Astrocyte (in vitro differentiated cells and primary cell): ENCODE results near the gene ADD1. TPM values are rescaled to one million over a fixed set of nuclear protein-coding genes. Genes with fewer than 3 reads are reported as not detected.

ENCODE experiments used
- DNase-seq: peaks from one replicate; pipeline ENCODE4 v3.0.0-alpha.2; 2010; ENCODE audit warnings: low read depth
- FAIRE-seq: peaks from 2 replicates; lab custom pipeline; 2011; peaks lifted over from hg19 to GRCh38; lab: Jason Lieb, UNC
- H2AFZ ChIP-seq: 2 replicates; pipeline ENCODE4 v1.6.0; 2012; ENCODE audit warnings: low read depth, low read length, inconsistent platforms
- H3K27ac ChIP-seq: 2 replicates; pipeline ENCODE4 v1.5.1; 2011; ENCODE audit warnings: low read depth, low read length, inconsistent platforms
- H3K27me3 ChIP-seq: 2 replicates; pipeline ENCODE4 v1.6.0; 2011; ENCODE audit warnings: low read length, inconsistent platforms; ENCODE audit not compliant: insufficient read depth
- H3K36me3 ChIP-seq: 2 replicates; pipeline ENCODE4 v1.5.1; 2011; ENCODE audit warnings: low read length, inconsistent platforms; ENCODE audit not compliant: insufficient read depth
- H3K4me1 ChIP-seq: 2 replicates; pipeline ENCODE4 v1.5.1; 2011; ENCODE audit warnings: low read length, inconsistent platforms; ENCODE audit not compliant: insufficient read depth
- H3K4me2 ChIP-seq: 2 replicates; pipeline ENCODE4 v1.6.0; 2012; ENCODE audit warnings: low read length, inconsistent platforms
- H3K4me3 ChIP-seq: 2 replicates; pipeline ENCODE4 v1.5.1; 2011; ENCODE audit warnings: low read depth, mild to moderate bottlenecking, low read length, inconsistent platforms; ENCODE audit not compliant: insufficient read depth
- H3K79me2 ChIP-seq: 2 replicates; pipeline ENCODE4 v1.6.0; 2012; ENCODE audit warnings: mild to moderate bottlenecking, low read length, inconsistent platforms; ENCODE audit not compliant: insufficient read depth
- H3K9ac ChIP-seq: 2 replicates; pipeline ENCODE4 v1.6.0; 2012; ENCODE audit warnings: mild to moderate bottlenecking, low read length, inconsistent platforms
- H3K9me3 ChIP-seq: 2 replicates; pipeline ENCODE4 v1.5.1; 2012; ENCODE audit warnings: low read depth, mild to moderate bottlenecking, low read length, inconsistent platforms; ENCODE audit not compliant: insufficient read depth
- H4K20me1 ChIP-seq: 2 replicates; pipeline ENCODE4 v1.6.0; 2012; ENCODE audit warnings: low read length, inconsistent platforms; ENCODE audit not compliant: insufficient read depth
- H3K27ac Mint-ChIP-seq: one replicate; pipeline ENCODE4 v1.8.0; 2021; ENCODE audit warnings: mild to moderate bottlenecking, mixed read lengths; ENCODE audit not compliant: unreplicated experiment
- H3K27me3 Mint-ChIP-seq: one replicate; pipeline ENCODE4 v1.8.0; 2021; ENCODE audit warnings: low read depth, mixed read lengths; ENCODE audit not compliant: unreplicated experiment
- H3K36me3 Mint-ChIP-seq: one replicate; pipeline ENCODE4 v1.8.0; 2021; ENCODE audit warnings: low read depth, mixed read lengths; ENCODE audit not compliant: unreplicated experiment
- H3K4me1 Mint-ChIP-seq: one replicate; pipeline ENCODE4 v1.8.0; 2021; ENCODE audit warnings: low read depth, mixed read lengths; ENCODE audit not compliant: unreplicated experiment
- H3K4me3 Mint-ChIP-seq: one replicate; pipeline ENCODE4 v1.8.0; 2021; ENCODE audit warnings: mild to moderate bottlenecking, moderate library complexity, mixed read lengths; ENCODE audit not compliant: unreplicated experiment
- H3K9me3 Mint-ChIP-seq: one replicate; pipeline ENCODE4 v1.8.0; 2021; ENCODE audit warnings: mild to moderate bottlenecking, mixed read lengths; ENCODE audit not compliant: unreplicated experiment
- EZH2 ChIP-seq: IDR thresholded peaks from 2 replicates; pipeline ENCODE4 v1.6.1; 2012; ENCODE audit warnings: mild to moderate bottlenecking, low read length, inconsistent platforms; ENCODE audit not compliant: insufficient read depth
- total RNA-seq: library from RNA; stranded (reverse); gene quantifications from 2 replicates; pipeline ENCODE4 v1.2.1, GENCODE V29; 2021
- TF ChIP-seq, protein P1 (sequence below): IDR thresholded peaks from 2 replicates; pipeline ENCODE4 v1.5.1; 2011; ENCODE audit warnings: low read depth, mild to moderate bottlenecking, inconsistent platforms, low read length, moderate library complexity; ENCODE audit not compliant: insufficient read depth

The ADD1 gene
- total RNA-seq, 1 donor from 2014 or later, result 280 TPM

DNA sequence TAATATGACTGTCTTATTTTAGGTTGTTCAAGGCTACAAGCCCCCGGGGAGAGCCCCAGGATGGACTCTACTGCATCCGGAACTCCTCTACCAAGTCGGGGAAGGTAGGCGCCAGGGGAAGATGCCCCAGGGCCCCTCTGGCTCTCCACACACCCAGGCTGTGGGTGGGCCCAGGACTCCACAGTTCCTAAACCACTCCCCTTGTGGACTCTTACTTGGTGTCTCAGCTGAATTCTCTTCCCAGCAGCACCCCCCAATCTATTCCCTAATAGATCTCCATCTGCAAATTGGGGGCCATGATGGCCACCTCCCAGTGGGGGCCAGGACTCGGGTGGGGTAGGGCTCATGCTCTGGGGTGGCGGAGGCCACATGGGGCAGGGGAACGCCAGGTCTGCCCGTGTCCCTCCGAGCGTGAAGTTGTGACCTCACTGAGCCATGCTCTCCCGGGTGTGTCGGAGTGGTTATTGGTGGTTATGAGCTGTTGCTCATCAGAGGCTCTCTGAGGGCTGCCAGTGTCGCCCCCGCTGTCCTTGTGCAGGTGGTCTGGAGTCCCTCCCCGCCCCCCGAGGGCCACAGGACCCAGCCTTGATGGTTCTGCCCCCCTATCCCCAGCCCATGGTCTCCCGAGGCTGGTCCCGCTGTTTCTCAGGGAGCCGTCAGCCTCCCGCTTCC, 11.2 kb upstream of the ADD1 start:
- no peak overlapping the region for H3K9ac ChIP-seq
- no peak for DNase-seq
- FAIRE-seq, result no peak
- no peak overlapping the region for H3K4me3 ChIP-seq
- no peaks in the 10 kb centered on the region for H3K9me3 Mint-ChIP-seq
- H3K27me3 Mint-ChIP-seq, result no peaks in the 10 kb centered on the region
- H3K4me1 Mint-ChIP-seq, result no peaks in the 10 kb centered on the region
- no peak overlapping the region for H3K4me2 ChIP-seq
- H3K4me3 Mint-ChIP-seq, result no peak overlapping the region
- H3K36me3 Mint-ChIP-seq, result peaks cover 8% of the 10 kb centered on the region
- H3K9me3 ChIP-seq, result no peaks in the 10 kb centered on the region
- H3K27me3 ChIP-seq, result no peaks in the 10 kb centered on the region
- TF ChIP-seq, protein P1, sequence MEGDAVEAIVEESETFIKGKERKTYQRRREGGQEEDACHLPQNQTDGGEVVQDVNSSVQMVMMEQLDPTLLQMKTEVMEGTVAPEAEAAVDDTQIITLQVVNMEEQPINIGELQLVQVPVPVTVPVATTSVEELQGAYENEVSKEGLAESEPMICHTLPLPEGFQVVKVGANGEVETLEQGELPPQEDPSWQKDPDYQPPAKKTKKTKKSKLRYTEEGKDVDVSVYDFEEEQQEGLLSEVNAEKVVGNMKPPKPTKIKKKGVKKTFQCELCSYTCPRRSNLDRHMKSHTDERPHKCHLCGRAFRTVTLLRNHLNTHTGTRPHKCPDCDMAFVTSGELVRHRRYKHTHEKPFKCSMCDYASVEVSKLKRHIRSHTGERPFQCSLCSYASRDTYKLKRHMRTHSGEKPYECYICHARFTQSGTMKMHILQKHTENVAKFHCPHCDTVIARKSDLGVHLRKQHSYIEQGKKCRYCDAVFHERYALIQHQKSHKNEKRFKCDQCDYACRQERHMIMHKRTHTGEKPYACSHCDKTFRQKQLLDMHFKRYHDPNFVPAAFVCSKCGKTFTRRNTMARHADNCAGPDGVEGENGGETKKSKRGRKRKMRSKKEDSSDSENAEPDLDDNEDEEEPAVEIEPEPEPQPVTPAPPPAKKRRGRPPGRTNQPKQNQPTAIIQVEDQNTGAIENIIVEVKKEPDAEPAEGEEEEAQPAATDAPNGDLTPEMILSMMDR, result no peak
- TF ChIP-seq EZH2, result no peak
- H3K27ac Mint-ChIP-seq, result no peak overlapping the region
- peaks cover 4% of the 10 kb centered on the region for H4K20me1 ChIP-seq
- H3K4me1 ChIP-seq, result peaks cover 8% of the 10 kb centered on the region
- peaks cover 6% of the 10 kb centered on the region for H3K36me3 ChIP-seq
- no peak overlapping the region for H2AFZ ChIP-seq
- H3K79me2 ChIP-seq, result no peaks in the 10 kb centered on the region
- H3K27ac ChIP-seq, result no peak overlapping the region

DNA sequence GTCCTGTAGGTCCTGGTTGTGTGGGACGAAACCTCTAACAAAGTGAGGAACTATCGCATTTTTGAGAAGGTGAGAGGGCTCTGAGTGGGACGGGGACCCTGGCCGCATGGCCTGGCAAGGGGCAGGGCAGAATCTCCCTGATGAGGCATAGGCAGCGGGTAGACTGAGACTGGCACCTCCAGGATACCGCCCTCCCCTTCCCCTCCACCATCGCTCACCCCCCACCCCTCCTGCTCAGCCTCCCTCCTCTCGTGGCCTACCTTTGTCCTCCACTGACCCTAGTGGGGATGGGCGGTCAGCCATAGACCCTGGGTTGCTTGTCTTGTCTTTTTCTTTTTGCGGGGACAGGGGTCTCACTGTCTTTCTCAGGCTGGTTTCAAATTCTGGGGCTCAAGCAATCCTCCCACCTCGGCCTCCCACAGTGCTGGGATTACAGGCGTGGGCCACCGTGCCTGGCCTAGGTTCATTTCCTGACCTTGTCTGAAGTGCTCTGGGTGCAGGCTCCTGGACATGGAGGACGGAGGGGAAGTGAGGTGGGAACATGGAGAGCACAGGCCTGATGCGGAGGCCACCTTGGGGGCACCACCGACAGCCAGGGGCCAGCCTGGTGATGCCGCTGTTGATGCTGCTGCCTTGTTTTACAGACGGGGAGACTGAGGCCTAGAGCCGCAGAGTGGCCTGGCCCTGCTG, 10.5 kb upstream of the ADD1 start:
- no peaks in the 10 kb centered on the region for H3K9me3 ChIP-seq
- H2AFZ ChIP-seq, result no peak overlapping the region
- H3K4me3 ChIP-seq, result no peak overlapping the region
- peaks cover 4% of the 10 kb centered on the region for H4K20me1 ChIP-seq
- Mint-ChIP-seq H3K9me3 (no peaks in the 10 kb centered on the region), H3K4me3 (no peak overlapping the region), H3K36me3 (peaks cover 9% of the 10 kb centered on the region), H3K4me1 (no peaks in the 10 kb centered on the region), H3K27ac (no peak overlapping the region), H3K27me3 (no peaks in the 10 kb centered on the region)
- TF ChIP-seq EZH2, result no peak
- TF ChIP-seq, protein P1, result no peak
- H3K36me3 ChIP-seq, result peaks cover 6% of the 10 kb centered on the region
- no peak overlapping the region for H3K4me2 ChIP-seq
- H3K4me1 ChIP-seq, result peaks cover 13% of the 10 kb centered on the region
- FAIRE-seq (no peak), DNase-seq (no peak)
- H3K9ac ChIP-seq, result no peak overlapping the region
- no peaks in the 10 kb centered on the region for H3K27me3 ChIP-seq
- no peaks in the 10 kb centered on the region for H3K79me2 ChIP-seq
- no peak overlapping the region for H3K27ac ChIP-seq

DNA sequence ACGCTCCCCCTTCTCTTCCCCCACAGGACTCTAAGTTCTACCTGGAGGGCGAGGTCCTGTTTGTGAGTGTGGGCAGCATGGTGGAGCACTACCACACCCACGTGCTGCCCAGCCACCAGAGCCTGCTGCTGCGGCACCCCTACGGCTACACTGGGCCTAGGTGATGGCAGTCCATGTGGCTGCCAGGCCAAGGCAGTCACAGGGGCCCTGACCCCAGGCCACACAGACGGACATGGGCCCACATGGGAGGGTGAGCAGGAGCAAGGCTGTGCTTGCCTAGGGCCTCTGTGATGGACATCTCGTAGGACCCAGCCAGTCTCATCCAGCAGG, 10.0 kb upstream of the ADD1 start:
- FAIRE-seq (no peak), DNase-seq (no peak)
- Histone ChIP-seq H4K20me1 (peaks cover 4% of the 10 kb centered on the region), H3K4me2 (no peak overlapping the region), H3K27me3 (no peaks in the 10 kb centered on the region), H3K79me2 (no peaks in the 10 kb centered on the region), H2AFZ (no peak overlapping the region), H3K9me3 (no peaks in the 10 kb centered on the region), H3K27ac (no peak overlapping the region), H3K9ac (no peak overlapping the region), H3K36me3 (peaks cover 6% of the 10 kb centered on the region), H3K4me3 (no peak overlapping the region), H3K4me1 (peaks cover 13% of the 10 kb centered on the region)
- H3K36me3 Mint-ChIP-seq, result peaks cover 7% of the 10 kb centered on the region
- H3K4me3 Mint-ChIP-seq, result no peak overlapping the region
- H3K9me3 Mint-ChIP-seq, result no peaks in the 10 kb centered on the region
- TF ChIP-seq EZH2, result no peak
- TF ChIP-seq, protein P1, result no peak
- no peak overlapping the region for H3K27ac Mint-ChIP-seq
- H3K4me1 Mint-ChIP-seq, result no peaks in the 10 kb centered on the region
- H3K27me3 Mint-ChIP-seq, result no peaks in the 10 kb centered on the region
